Liver (tissue), 9 donors: Measurements from ENCODE around the gene PLA2G5. TPM values are rescaled to one million over a fixed set of nuclear protein-coding genes. Genes with fewer than 3 reads are reported as not detected.

Experiments
- DNase-seq: peaks from one replicate; pipeline ENCODE4 v3.0.0-alpha.2; 2017; ENCODE audit warnings: low spot score
- H3K27ac ChIP-seq, 2 donors: one replicate each; pipeline ENCODE4 v1.7.0; 2013; ENCODE audit warnings: inconsistent platforms in 2 of 2, low read length in 2 of 2, control low read depth in 1 of 2, low read depth in 1 of 2, mild to moderate bottlenecking in 1 of 2
- H3K27me3 ChIP-seq, 4 donors: one replicate each; pipeline versions ENCODE4 v1.6.1 to v1.7.0; 2013; ENCODE audit warnings: low read length in 3 of 4, inconsistent platforms in 1 of 4, mild to moderate bottlenecking in 1 of 4, moderate library complexity in 1 of 4; ENCODE audit not compliant: control insufficient read depth in 4 of 4, insufficient read depth in 4 of 4
- H3K36me3 ChIP-seq, 4 donors: one replicate each; pipeline versions ENCODE4 v1.6.1 to v1.7.0; 2013; ENCODE audit warnings: low read length in 3 of 4, mild to moderate bottlenecking in 3 of 4, low read depth in 1 of 4, moderate library complexity in 1 of 4; ENCODE audit not compliant: control insufficient read depth in 4 of 4, insufficient read depth in 3 of 4
- H3K4me1 ChIP-seq, 4 donors: one replicate each; pipeline versions ENCODE4 v1.6.1 to v1.7.0; 2013; ENCODE audit warnings: low read length in 3 of 4, mild to moderate bottlenecking in 3 of 4, moderate library complexity in 1 of 4; ENCODE audit not compliant: control insufficient read depth in 4 of 4, insufficient read depth in 4 of 4
- H3K4me3 ChIP-seq, 3 donors: one replicate each; pipeline versions ENCODE4 v1.6.1 to v1.7.0; 2013; ENCODE audit warnings: low read length in 3 of 3, control low read depth in 1 of 3, low read depth in 1 of 3, mild to moderate bottlenecking in 1 of 3
- H3K9ac ChIP-seq, 2 donors: one replicate each; pipeline ENCODE4 v1.7.0; 2013; ENCODE audit warnings: low read length in 2 of 2, mild to moderate bottlenecking in 2 of 2, moderate library complexity in 2 of 2, control low read depth in 1 of 2, low read depth in 1 of 2
- H3K9me3 ChIP-seq, 4 donors: one replicate each; pipeline versions ENCODE4 v1.6.1 to v1.7.0; 2013; ENCODE audit warnings: low read length in 3 of 4; ENCODE audit not compliant: control insufficient read depth in 4 of 4
- ATF3 ChIP-seq: IDR thresholded peaks from 2 replicates; pipeline ENCODE4 v1.6.1; 2016; ENCODE audit warnings: antibody characterized with exemption
- EGR1 ChIP-seq, 2 donors: IDR thresholded peaks; 2 replicates each; pipeline ENCODE4 v1.6.1; 2016 to 2018; ENCODE audit warnings: antibody characterized with exemption in 2 of 2, low read depth in 2 of 2
- FOXA1 ChIP-seq: IDR thresholded peaks from 2 replicates; pipeline ENCODE4 v1.6.1; 2016; ENCODE audit warnings: antibody characterized with exemption
- FOXA2 ChIP-seq: IDR thresholded peaks from 2 replicates; pipeline ENCODE4 v1.6.1; 2016; ENCODE audit warnings: antibody characterized with exemption
- GABPA ChIP-seq, 2 donors: IDR thresholded peaks in 1 of 2; conservative IDR thresholded peaks in 1 of 2; 2 replicates each; pipeline ENCODE4 v1.6.1; 2016; ENCODE audit warnings: antibody characterized with exemption in 2 of 2, mild to moderate bottlenecking in 1 of 2, moderate library complexity in 1 of 2
- HNF4A ChIP-seq, 2 donors: conservative IDR thresholded peaks; 2 replicates each; pipeline ENCODE4 v1.6.1; 2016; ENCODE audit warnings: antibody characterized with exemption in 2 of 2, mild to moderate bottlenecking in 2 of 2
- HNF4G ChIP-seq: IDR thresholded peaks from 2 replicates; pipeline ENCODE4 v1.6.1; 2016; ENCODE audit warnings: antibody characterized with exemption
- JUND ChIP-seq, 2 donors: IDR thresholded peaks; 2 replicates each; pipeline ENCODE4 v1.6.1; 2016; ENCODE audit warnings: antibody characterized with exemption in 2 of 2
- MAX ChIP-seq: IDR thresholded peaks from 2 replicates; pipeline ENCODE4 v1.6.1; 2016; ENCODE audit warnings: antibody characterized with exemption
- NR2F2 ChIP-seq: IDR thresholded peaks from 2 replicates; pipeline ENCODE4 v1.6.1; 2016; ENCODE audit warnings: antibody characterized with exemption
- RAD21 ChIP-seq, 2 donors: IDR thresholded peaks; 2 replicates each; pipeline ENCODE4 v1.6.1; 2016; ENCODE audit warnings: antibody characterized with exemption in 2 of 2, mild to moderate bottlenecking in 2 of 2
- RXRA ChIP-seq, 2 donors: IDR thresholded peaks; 2 replicates each; pipeline ENCODE4 v1.6.1; 2017 to 2018; ENCODE audit warnings: antibody characterized with exemption in 2 of 2, mild to moderate bottlenecking in 1 of 2
- SP1 ChIP-seq: IDR thresholded peaks from 2 replicates; pipeline ENCODE4 v1.6.1; 2018; ENCODE audit warnings: antibody characterized with exemption, mild to moderate bottlenecking
- YY1 ChIP-seq: IDR thresholded peaks from 2 replicates; pipeline ENCODE4 v1.6.1; 2016; ENCODE audit warnings: antibody characterized with exemption, mild to moderate bottlenecking
- ZBTB33 ChIP-seq: IDR thresholded peaks from 2 replicates; pipeline ENCODE4 v1.6.1; 2016; ENCODE audit warnings: antibody characterized with exemption
- WGBS: extraction: QIAGEN DNeasy Blood & Tissue Kit; methylation state at CpG from one replicate; pipeline ENCODE4 v1.1.7; 2013; 5-methylcytosine and 5-hydroxymethylcytosine counted together
- polyA plus RNA-seq, 2 donors: library from polyadenylated mRNA; stranded (reverse) in 1 of 2; unstranded in 1 of 2; fragments of 200-250 nt in 1 of 2; fragments of >200 nt in 1 of 2; fragmentation: Nextera tagmentation in 1 of 2; extraction: Ambion mirVana in 1 of 2; gene quantifications; one replicate each; pipeline versions ENCODE4 v1.2.1 to v1.2.3, GENCODE V29; 2013 to 2015
- total RNA-seq, 2 donors: library from RNA; depleted of rRNA; stranded (reverse); fragments of >200 nt; gene quantifications; one replicate each; pipeline ENCODE4 v1.2.3, GENCODE V29; 2014
- TF ChIP-seq, protein P1 (sequence below): IDR thresholded peaks from 2 replicates; pipeline ENCODE4 v1.6.1; 2016; ENCODE audit warnings: antibody characterized with exemption, mild to moderate bottlenecking
- donor health status: healthy.
- donor health status: healthy.
- donor health status: healthy.
- donor health status: healthy.
- donor health status: healthy.

PLA2G5 gene
- total and polyA plus RNA-seq, 4 donors: 2.0 to 2.9 (median 2.3) TPM; not detected in 1

DNA sequence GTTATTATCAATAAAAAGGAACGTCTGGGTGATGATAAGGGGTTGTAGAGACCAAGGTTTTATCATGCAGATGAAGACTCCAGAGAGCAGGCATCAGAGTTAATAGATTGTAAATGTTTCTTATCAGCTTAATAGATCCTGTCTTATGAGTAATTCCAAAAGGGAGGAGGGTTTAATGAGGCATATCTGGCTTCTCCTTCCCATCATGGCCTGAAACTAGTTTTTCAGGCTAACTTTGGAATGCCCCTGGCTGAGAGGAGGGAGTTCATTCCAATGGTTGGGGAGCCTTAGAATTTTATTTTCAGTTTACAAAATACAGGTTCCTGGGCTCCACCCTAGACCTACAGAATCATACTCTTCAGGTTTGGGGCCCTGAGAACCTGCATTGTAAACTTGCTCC is 35.9 kb downstream of the PLA2G5 start:
- Histone ChIP-seq H3K9ac (no peak overlapping the region), H3K4me1 (no peaks in the 10 kb centered on the region), H3K9me3 (no peaks in the 10 kb centered on the region), H3K27me3 (no peaks in the 10 kb centered on the region), H3K27ac (no peak overlapping the region), H3K36me3 (no peaks in the 10 kb centered on the region), H3K4me3 (no peak overlapping the region)
- WGBS: 52% methylated on average over 1 of the region's 1 CpG
- DNase-seq: no peak
- no peak for TF ChIP-seq YY1
- no peak for TF ChIP-seq RXRA (IDR thresholded peaks at IDR 0.05)
- TF ChIP-seq FOXA2: no peak

GRCh38 chr1:20107351-20107750 is 37.4 kb downstream of the PLA2G5 start:
- Histone ChIP-seq H3K9ac (no peak overlapping the region), H3K36me3 (no peaks in the 10 kb centered on the region), H3K27ac (no peak overlapping the region), H3K9me3 (no peaks in the 10 kb centered on the region), H3K4me3 (no peak overlapping the region), H3K27me3 (no peaks in the 10 kb centered on the region), H3K4me1 (no peaks in the 10 kb centered on the region)
- TF ChIP-seq MAX: no peak
- TF ChIP-seq JUND (IDR thresholded peaks at IDR 0.05): no peak
- no peak for TF ChIP-seq RXRA (IDR thresholded peaks at IDR 0.05)
- no peak for TF ChIP-seq EGR1 (IDR thresholded peaks at IDR 0.05; ENCODE audit: low read depth in 2 of 2)
- no peak for TF ChIP-seq HNF4A (conservative IDR thresholded peaks at IDR 0.05)
- no peak for TF ChIP-seq YY1
- TF ChIP-seq SP1: no peak
- no peak for TF ChIP-seq RAD21 (IDR thresholded peaks at IDR 0.05)
- no peak for TF ChIP-seq ATF3
- TF ChIP-seq FOXA2: no peak
- no peak for TF ChIP-seq FOXA1
- TF ChIP-seq, protein P1, sequence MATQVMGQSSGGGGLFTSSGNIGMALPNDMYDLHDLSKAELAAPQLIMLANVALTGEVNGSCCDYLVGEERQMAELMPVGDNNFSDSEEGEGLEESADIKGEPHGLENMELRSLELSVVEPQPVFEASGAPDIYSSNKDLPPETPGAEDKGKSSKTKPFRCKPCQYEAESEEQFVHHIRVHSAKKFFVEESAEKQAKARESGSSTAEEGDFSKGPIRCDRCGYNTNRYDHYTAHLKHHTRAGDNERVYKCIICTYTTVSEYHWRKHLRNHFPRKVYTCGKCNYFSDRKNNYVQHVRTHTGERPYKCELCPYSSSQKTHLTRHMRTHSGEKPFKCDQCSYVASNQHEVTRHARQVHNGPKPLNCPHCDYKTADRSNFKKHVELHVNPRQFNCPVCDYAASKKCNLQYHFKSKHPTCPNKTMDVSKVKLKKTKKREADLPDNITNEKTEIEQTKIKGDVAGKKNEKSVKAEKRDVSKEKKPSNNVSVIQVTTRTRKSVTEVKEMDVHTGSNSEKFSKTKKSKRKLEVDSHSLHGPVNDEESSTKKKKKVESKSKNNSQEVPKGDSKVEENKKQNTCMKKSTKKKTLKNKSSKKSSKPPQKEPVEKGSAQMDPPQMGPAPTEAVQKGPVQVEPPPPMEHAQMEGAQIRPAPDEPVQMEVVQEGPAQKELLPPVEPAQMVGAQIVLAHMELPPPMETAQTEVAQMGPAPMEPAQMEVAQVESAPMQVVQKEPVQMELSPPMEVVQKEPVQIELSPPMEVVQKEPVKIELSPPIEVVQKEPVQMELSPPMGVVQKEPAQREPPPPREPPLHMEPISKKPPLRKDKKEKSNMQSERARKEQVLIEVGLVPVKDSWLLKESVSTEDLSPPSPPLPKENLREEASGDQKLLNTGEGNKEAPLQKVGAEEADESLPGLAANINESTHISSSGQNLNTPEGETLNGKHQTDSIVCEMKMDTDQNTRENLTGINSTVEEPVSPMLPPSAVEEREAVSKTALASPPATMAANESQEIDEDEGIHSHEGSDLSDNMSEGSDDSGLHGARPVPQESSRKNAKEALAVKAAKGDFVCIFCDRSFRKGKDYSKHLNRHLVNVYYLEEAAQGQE: no peak
- no peak for TF ChIP-seq HNF4G
- TF ChIP-seq ZBTB33: no peak
- no peak for TF ChIP-seq NR2F2
- no peak for TF ChIP-seq GABPA (IDR thresholded peaks at IDR 0.05 in 1 of 2, conservative IDR thresholded peaks at IDR 0.05 in 1 of 2)
- DNase-seq: no peak
- WGBS: 72% methylated on average over 4 of the region's 4 CpGs
